Astrocyte (in vitro differentiated cells and primary cell): ENCODE results near the gene CLEC16A. TPM values are rescaled to one million over a fixed set of nuclear protein-coding genes. Genes with fewer than 3 reads are reported as not detected.
A peak's percentile ranks its signal among the peaks of the same experiment; 100 is the strongest.

Source experiments
- DNase-seq: peaks from one replicate; pipeline ENCODE4 v3.0.0-alpha.2; 2010; ENCODE audit warnings: low read depth
- FAIRE-seq: peaks from 2 replicates; lab custom pipeline; 2011; peaks lifted over from hg19 to GRCh38; lab: Jason Lieb, UNC
- H2AFZ ChIP-seq: 2 replicates; pipeline ENCODE4 v1.6.0; 2012; ENCODE audit warnings: low read depth, low read length, inconsistent platforms
- H3K27ac ChIP-seq: 2 replicates; pipeline ENCODE4 v1.5.1; 2011; ENCODE audit warnings: low read depth, low read length, inconsistent platforms
- H3K27me3 ChIP-seq: 2 replicates; pipeline ENCODE4 v1.6.0; 2011; ENCODE audit warnings: low read length, inconsistent platforms; ENCODE audit not compliant: insufficient read depth
- H3K36me3 ChIP-seq: 2 replicates; pipeline ENCODE4 v1.5.1; 2011; ENCODE audit warnings: low read length, inconsistent platforms; ENCODE audit not compliant: insufficient read depth
- H3K4me1 ChIP-seq: 2 replicates; pipeline ENCODE4 v1.5.1; 2011; ENCODE audit warnings: low read length, inconsistent platforms; ENCODE audit not compliant: insufficient read depth
- H3K4me2 ChIP-seq: 2 replicates; pipeline ENCODE4 v1.6.0; 2012; ENCODE audit warnings: low read length, inconsistent platforms
- H3K4me3 ChIP-seq: 2 replicates; pipeline ENCODE4 v1.5.1; 2011; ENCODE audit warnings: low read depth, mild to moderate bottlenecking, low read length, inconsistent platforms; ENCODE audit not compliant: insufficient read depth
- H3K79me2 ChIP-seq: 2 replicates; pipeline ENCODE4 v1.6.0; 2012; ENCODE audit warnings: mild to moderate bottlenecking, low read length, inconsistent platforms; ENCODE audit not compliant: insufficient read depth
- H3K9ac ChIP-seq: 2 replicates; pipeline ENCODE4 v1.6.0; 2012; ENCODE audit warnings: mild to moderate bottlenecking, low read length, inconsistent platforms
- H3K9me3 ChIP-seq: 2 replicates; pipeline ENCODE4 v1.5.1; 2012; ENCODE audit warnings: low read depth, mild to moderate bottlenecking, low read length, inconsistent platforms; ENCODE audit not compliant: insufficient read depth
- H4K20me1 ChIP-seq: 2 replicates; pipeline ENCODE4 v1.6.0; 2012; ENCODE audit warnings: low read length, inconsistent platforms; ENCODE audit not compliant: insufficient read depth
- H3K27ac Mint-ChIP-seq: one replicate; pipeline ENCODE4 v1.8.0; 2021; ENCODE audit warnings: mild to moderate bottlenecking, mixed read lengths; ENCODE audit not compliant: unreplicated experiment
- H3K27me3 Mint-ChIP-seq: one replicate; pipeline ENCODE4 v1.8.0; 2021; ENCODE audit warnings: low read depth, mixed read lengths; ENCODE audit not compliant: unreplicated experiment
- H3K36me3 Mint-ChIP-seq: one replicate; pipeline ENCODE4 v1.8.0; 2021; ENCODE audit warnings: low read depth, mixed read lengths; ENCODE audit not compliant: unreplicated experiment
- H3K4me1 Mint-ChIP-seq: one replicate; pipeline ENCODE4 v1.8.0; 2021; ENCODE audit warnings: low read depth, mixed read lengths; ENCODE audit not compliant: unreplicated experiment
- H3K4me3 Mint-ChIP-seq: one replicate; pipeline ENCODE4 v1.8.0; 2021; ENCODE audit warnings: mild to moderate bottlenecking, moderate library complexity, mixed read lengths; ENCODE audit not compliant: unreplicated experiment
- H3K9me3 Mint-ChIP-seq: one replicate; pipeline ENCODE4 v1.8.0; 2021; ENCODE audit warnings: mild to moderate bottlenecking, mixed read lengths; ENCODE audit not compliant: unreplicated experiment
- EZH2 ChIP-seq: IDR thresholded peaks from 2 replicates; pipeline ENCODE4 v1.6.1; 2012; ENCODE audit warnings: mild to moderate bottlenecking, low read length, inconsistent platforms; ENCODE audit not compliant: insufficient read depth
- total RNA-seq: library from RNA; stranded (reverse); gene quantifications from 2 replicates; pipeline ENCODE4 v1.2.1, GENCODE V29; 2021
- TF ChIP-seq, protein P1 (sequence below): IDR thresholded peaks from 2 replicates; pipeline ENCODE4 v1.5.1; 2011; ENCODE audit warnings: low read depth, mild to moderate bottlenecking, inconsistent platforms, low read length, moderate library complexity; ENCODE audit not compliant: insufficient read depth

The CLEC16A gene
- total RNA-seq, 1 donor from 2014 or later = 31.7 TPM

DNA sequence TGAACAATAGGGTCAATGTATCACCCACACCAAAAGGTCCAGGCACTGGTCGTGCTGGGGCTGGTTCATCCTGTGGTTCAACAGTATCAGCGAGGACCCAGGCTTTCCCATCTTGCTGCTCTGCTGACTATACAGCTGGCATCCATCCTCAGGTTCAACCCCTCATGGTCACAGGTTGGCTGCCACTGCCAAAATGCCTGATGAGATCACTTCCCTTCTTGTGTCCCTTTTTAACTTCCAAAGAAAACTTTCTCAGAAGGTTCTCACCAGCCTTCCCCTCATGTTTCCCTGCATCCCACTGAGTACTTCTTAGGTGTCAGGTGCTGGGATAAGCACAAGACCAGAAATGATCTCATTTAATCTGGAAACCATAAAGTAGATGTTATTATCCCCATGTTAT is 25.7 kb downstream of the CLEC16A start:
- H3K36me3 ChIP-seq = no peaks in the 10 kb centered on the region
- no peak overlapping the region for H3K27ac ChIP-seq
- Mint-ChIP-seq H3K36me3 (peaks cover 19% of the 10 kb centered on the region), H3K4me3 (no peak overlapping the region), H3K27ac (no peak overlapping the region), H3K27me3 (no peaks in the 10 kb centered on the region), H3K4me1 (peaks cover 7% of the 10 kb centered on the region), H3K9me3 (no peaks in the 10 kb centered on the region)
- H3K27me3 ChIP-seq = no peaks in the 10 kb centered on the region
- no peak overlapping the region for H2AFZ ChIP-seq
- no peak overlapping the region for H3K4me2 ChIP-seq
- FAIRE-seq = no peak
- H3K9me3 ChIP-seq = no peaks in the 10 kb centered on the region
- H3K4me1 ChIP-seq = peaks cover 6% of the 10 kb centered on the region
- TF ChIP-seq EZH2 = no peak
- TF ChIP-seq, protein P1, sequence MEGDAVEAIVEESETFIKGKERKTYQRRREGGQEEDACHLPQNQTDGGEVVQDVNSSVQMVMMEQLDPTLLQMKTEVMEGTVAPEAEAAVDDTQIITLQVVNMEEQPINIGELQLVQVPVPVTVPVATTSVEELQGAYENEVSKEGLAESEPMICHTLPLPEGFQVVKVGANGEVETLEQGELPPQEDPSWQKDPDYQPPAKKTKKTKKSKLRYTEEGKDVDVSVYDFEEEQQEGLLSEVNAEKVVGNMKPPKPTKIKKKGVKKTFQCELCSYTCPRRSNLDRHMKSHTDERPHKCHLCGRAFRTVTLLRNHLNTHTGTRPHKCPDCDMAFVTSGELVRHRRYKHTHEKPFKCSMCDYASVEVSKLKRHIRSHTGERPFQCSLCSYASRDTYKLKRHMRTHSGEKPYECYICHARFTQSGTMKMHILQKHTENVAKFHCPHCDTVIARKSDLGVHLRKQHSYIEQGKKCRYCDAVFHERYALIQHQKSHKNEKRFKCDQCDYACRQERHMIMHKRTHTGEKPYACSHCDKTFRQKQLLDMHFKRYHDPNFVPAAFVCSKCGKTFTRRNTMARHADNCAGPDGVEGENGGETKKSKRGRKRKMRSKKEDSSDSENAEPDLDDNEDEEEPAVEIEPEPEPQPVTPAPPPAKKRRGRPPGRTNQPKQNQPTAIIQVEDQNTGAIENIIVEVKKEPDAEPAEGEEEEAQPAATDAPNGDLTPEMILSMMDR = no peak
- no peaks in the 10 kb centered on the region for H3K79me2 ChIP-seq
- no peak overlapping the region for H3K4me3 ChIP-seq
- DNase-seq = peak; percentile 44
- peaks cover 9% of the 10 kb centered on the region for H4K20me1 ChIP-seq
- H3K9ac ChIP-seq = no peak overlapping the region

DNA sequence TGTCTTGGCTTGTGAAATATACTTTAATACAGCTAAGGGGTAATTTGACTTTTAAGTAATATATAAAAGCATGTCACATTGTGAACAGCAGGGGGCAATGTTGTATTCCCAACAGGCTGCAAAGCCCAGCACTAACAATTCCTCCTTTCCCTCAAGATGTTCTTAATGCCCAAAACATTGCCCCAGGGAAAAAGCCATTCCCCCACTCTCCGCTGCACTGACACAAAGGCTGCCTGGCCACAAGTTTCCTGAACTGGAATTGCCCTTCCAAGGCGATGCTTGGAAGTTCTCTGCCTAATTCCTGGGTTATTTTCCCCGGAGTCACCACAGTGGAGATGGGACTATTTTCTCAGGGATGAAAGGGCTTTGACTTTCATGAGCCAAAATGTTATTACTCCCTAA is 27.2 kb downstream of the CLEC16A start:
- peaks cover 4% of the 10 kb centered on the region for H4K20me1 ChIP-seq
- no peak overlapping the region for H2AFZ ChIP-seq
- peak overlapping the region; percentile 20 for H3K27ac ChIP-seq
- Mint-ChIP-seq H3K36me3 (peaks cover 17% of the 10 kb centered on the region), H3K27ac (no peak overlapping the region), H3K4me1 (peaks cover 7% of the 10 kb centered on the region), H3K9me3 (no peaks in the 10 kb centered on the region), H3K4me3 (no peak overlapping the region), H3K27me3 (no peaks in the 10 kb centered on the region)
- DNase-seq = peak; percentile 69
- no peaks in the 10 kb centered on the region for H3K79me2 ChIP-seq
- H3K9me3 ChIP-seq = no peaks in the 10 kb centered on the region
- TF ChIP-seq, protein P1 = peak; percentile 73
- no peak for TF ChIP-seq EZH2
- no peak overlapping the region for H3K4me3 ChIP-seq
- H3K4me1 ChIP-seq = peaks cover 6% of the 10 kb centered on the region
- no peak for FAIRE-seq
- no peaks in the 10 kb centered on the region for H3K27me3 ChIP-seq
- peak overlapping the region; percentile 48 for H3K4me2 ChIP-seq
- no peak overlapping the region for H3K9ac ChIP-seq
- H3K36me3 ChIP-seq = no peaks in the 10 kb centered on the region

DNA sequence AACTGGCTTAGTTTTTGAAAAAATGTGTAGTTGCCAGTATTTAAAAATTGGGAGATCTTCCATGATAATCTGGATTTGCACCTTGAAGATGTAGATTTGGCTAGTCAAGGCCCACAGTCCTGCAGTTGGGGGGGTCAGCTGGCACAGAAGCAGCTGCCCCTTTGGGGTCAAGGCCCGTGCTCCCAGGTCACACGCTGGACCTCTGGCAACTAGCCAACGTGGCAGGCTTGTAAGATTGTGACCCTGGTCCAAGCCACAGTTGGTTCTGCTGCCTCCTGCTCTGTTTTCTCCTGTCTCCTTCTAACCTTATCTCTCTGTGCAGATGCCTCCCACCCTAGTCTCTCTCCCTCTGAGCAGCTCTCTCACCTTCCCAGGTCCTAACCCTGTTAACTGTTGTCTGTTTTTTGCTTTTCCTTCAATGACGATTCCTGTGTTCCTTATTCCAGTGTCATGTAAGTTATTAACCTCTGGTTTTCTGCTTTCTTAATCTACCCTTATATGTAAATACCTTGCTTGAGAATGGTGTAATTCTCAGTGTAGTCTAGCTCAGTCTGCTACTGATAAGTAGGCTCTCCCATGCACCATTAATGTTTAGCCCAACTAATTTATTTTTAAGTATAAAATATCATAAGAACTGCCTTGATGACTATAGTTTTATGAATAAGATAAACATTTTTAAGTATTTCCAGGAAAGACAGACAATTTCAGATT is 27.9 kb downstream of the CLEC16A start:
- H3K9ac ChIP-seq = no peak overlapping the region
- H3K4me3 ChIP-seq = no peak overlapping the region
- Mint-ChIP-seq H3K4me1 (peaks cover 7% of the 10 kb centered on the region), H3K9me3 (no peaks in the 10 kb centered on the region), H3K4me3 (no peak overlapping the region), H3K27me3 (no peaks in the 10 kb centered on the region), H3K27ac (peak overlapping the region; percentile 14), H3K36me3 (peaks cover 13% of the 10 kb centered on the region)
- no peak overlapping the region for H3K27ac ChIP-seq
- H3K79me2 ChIP-seq = no peaks in the 10 kb centered on the region
- H3K4me1 ChIP-seq = peaks cover 6% of the 10 kb centered on the region
- no peaks in the 10 kb centered on the region for H3K9me3 ChIP-seq
- FAIRE-seq (no peak), DNase-seq (no peak)
- no peak overlapping the region for H2AFZ ChIP-seq
- H3K36me3 ChIP-seq = no peaks in the 10 kb centered on the region
- TF ChIP-seq, protein P1 = no peak
- no peak for TF ChIP-seq EZH2
- peaks cover 4% of the 10 kb centered on the region for H4K20me1 ChIP-seq
- H3K27me3 ChIP-seq = no peaks in the 10 kb centered on the region
- H3K4me2 ChIP-seq = no peak overlapping the region
